Esophagus squamous epithelium (tissue), 4 donors: ENCODE data around the gene UBE2M.

Source experiments
- CTCF ChIP-seq, 6 experiments: fragments of 450-650 bp in 4 of 6; fragments of 200-600 bp in 2 of 6; sonication (generic) in 2 of 6; IDR thresholded peaks; one replicate each; pipeline ENCODE4 v1.5.1; 2016 to 2019; ENCODE audit warnings: antibody characterized with exemption in 6 of 6, mild to moderate bottlenecking in 4 of 6, moderate library complexity in 4 of 6
- POLR2A ChIP-seq, 4 donors: fragments of 450-650 bp; IDR thresholded peaks; one replicate each; pipeline ENCODE4 v1.6.1; 2017; ENCODE audit warnings: antibody characterized with exemption in 4 of 4, mild to moderate bottlenecking in 4 of 4, moderate library complexity in 3 of 4

DNA sequence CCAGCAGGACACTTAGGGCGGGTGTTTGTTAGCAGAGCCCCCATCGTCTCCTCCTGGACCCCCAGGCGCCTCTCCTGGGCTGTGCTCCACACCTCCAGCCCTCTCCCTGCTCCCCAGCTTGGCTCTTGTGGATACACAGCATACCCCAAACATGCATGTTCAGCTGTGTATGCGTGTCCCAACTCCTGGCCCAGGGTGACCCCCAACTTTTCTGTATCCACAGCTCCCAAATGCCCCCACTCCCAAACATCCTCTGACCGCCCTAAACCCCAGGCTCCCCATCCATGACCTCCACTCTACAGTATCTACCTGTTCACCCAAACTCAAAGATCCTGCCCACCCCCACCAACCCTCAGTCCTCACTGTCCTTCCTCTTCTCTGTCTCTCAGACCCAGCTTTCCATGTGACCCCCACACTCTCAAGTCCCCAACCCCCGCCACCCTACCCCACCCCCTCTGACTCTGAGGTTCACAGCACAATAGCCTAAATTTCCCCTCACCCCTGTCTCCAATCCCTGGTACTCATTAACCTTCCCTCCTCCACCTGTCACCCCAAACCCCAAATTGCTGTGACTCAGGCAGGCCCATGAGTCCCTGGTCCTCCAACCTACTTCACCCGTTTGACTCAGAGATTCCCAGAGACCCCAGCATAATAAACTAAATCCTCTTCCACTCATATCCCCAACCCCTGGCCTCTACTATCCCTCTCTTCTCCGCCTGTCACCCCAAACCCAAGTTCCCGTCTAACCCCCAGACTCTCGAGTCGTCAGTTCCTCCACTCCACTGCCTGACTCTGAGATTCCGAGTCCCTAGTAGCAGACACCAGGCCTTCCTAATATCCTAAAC is 968 bp downstream of the UBE2M start:
- TF ChIP-seq CTCF (IDR thresholded peaks at IDR 0.05) (no peak), POLR2A (IDR thresholded peaks at IDR 0.05) (no peak)
